GM19468 (cell line): ENCODE measurements around the gene LAPTM5.

ENCODE experiments used
- ATAC-seq: cut with Tn5 transposase; IDR thresholded peaks from one replicate; pipeline ENCODE4 v1.9.1; 2021; ENCODE audit warnings: mild to moderate bottlenecking, moderate library complexity, moderate number of reproducible peaks; ENCODE audit not compliant: unreplicated experiment; ENCODE audit errors: extremely low read depth

The LAPTM5 gene

DNA sequence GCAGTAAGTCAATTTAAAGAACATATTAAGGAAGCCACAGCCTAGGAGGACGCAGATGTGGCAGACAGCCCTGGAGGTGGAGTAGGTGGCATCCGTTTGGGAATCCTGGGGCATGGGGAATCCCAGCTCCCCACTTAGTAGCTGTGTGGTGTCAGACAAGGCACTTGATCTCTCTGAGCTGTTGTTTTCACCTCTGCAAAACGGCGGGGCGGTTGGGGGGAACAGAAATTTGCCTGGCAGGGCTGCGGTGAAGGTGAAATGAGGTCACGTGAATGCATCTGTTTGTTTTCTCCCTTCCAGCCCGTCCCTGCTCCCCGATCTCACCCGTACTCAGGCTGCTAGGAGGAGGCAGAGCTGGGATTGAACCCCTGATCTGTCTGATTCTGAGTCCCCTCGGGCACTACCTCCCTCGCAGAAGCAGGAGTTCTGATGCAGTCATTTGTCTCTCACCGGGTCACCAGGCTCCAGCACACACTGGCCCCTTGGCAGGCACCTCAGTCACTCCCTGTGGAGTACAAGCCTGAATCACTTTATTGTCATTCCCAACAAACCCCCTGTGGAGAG, 2.2 kb upstream of the LAPTM5 start:
- no peak for ATAC-seq

GRCh38 chr1:30758785-30759380, 1.3 kb upstream of the LAPTM5 start:
- ATAC-seq: no peak

- no peak for ATAC-seq
Measured at GRCh38 chr1:30758121-30758688, 631 bp upstream of the LAPTM5 start.

DNA sequence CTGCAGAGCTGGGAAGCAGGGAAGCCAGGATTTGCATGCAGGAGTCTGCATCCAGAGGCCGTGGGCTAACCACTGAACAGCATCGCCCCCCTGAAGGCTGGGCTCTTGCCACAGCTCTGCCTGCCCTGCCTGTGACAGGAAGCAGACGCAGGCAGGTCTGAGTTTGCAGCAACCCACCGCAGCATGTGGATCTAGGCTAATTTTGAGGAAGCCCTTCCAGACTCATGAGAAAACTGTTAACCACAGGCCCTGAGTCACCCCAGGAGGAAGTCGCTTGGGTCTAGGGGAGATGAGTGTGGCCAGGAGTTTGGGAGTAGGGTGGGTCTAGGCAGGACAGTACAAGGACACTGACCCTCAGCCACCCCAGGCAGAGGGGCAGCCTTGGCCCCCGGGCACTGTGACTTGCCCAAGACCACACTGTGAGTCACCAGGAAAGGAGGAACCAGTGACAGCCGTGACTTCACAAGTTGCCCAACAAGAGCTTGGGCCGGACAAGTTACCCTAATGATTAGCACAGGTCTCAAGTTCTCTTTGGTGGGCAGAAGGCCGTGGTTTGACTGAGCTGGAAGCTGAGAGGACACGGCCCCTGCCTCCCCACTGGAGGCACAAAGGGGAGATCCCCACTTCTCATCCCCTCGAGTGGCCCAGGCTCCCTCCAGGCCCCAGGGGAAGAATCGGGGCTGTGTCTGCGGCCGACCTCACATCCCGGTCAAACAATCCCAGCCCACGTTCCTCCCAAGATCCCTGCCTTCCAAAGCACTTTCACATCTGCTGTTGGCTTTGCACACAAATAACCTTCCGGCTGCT, 826 bp downstream of the LAPTM5 start:
- no peak for ATAC-seq

DNA sequence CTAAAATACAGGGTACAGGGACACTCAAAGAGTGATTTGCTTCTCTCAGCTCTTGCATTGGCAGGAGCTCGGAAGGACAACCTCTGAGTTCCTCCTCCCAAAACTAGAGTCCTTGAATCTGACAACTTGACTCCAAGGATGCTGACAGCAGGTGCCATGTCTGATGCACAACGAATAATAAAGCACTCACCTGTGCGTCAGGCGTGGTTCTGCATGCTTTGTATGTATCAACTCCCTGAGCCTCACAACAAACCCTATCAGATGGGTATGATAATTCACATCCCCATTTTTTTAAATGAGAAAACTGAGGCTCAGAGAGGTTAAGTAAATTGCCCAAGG, 1.4 kb downstream of the LAPTM5 start:
- no peak for ATAC-seq

DNA sequence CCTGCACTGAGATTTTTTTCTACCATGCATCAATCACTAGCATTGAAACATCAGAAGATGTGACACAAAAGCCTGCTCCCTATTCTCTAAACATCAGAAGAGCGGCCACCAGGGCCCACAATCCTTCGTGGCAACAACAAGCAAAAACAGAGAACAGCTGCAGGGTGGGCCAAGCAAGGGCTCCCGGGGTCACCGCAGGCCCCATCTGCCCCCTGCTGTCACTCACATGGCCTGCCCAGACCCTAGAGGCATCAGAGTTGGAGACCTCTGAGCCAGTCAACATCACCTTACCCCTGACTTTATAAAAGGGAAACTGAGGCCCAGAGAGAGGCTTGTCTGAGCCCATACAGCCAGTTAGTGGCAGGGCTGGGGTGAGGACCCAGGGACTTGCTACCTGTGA, 1.8 kb downstream of the LAPTM5 start:
- no peak for ATAC-seq

DNA sequence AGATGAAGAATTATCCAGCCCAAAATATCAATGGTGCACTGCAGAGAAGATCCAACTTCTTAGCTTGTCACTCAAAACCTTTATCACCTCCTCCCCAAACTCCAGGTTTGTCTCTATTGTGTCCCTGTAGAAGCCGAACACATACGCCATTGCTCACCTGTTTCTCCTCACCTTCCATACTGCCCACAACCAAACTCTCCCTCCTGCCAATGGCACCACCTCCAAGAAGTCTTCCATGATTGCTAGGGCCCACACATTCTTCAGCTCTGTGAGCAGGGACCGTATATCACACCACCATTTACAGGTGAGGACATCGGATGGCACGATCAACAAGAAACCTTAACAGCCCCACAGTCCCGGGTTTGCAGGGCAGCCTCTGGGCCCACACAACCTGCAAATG, 2.2 kb downstream of the LAPTM5 start:
- ATAC-seq: no peak

- ATAC-seq: peak; percentile 30
Measured at GRCh38 chr1:30754684-30755171, 2.8 kb downstream of the LAPTM5 start.

- ATAC-seq: no peak
Measured at GRCh38 chr1:30753660-30754123, 3.9 kb downstream of the LAPTM5 start.

DNA sequence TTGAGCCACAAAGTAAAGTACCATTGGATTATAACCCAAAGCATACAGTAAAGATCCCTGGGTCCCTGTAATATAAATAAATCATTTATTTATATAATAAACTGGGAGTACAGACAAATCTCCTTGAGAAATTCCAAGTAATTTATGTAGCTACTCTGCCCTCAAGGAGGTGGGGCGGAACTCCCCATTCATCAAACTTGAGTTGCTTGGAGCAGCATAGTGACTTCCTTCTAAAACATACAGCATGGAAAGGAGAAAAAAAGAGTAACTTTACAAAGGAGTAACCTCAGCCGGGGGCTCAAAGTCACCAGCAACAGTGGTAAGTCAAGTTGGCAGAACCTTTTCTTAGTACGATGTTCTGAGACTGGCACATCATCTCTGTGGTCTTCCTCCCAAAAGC, 4.5 kb downstream of the LAPTM5 start:
- ATAC-seq: no peak

DNA sequence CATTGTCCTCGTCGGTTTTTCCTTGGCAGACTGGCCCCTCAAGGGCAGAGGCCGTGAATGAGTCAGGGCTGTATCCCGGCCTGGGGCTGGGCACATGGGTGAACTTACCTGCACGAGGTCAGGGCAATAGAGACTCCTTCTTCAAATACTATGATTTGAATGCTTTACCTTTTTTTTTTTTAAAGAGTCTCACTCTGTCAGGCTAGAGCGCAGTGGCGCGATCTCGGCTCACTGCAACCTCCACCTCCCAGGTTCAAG, 5.0 kb downstream of the LAPTM5 start:
- no peak for ATAC-seq

DNA sequence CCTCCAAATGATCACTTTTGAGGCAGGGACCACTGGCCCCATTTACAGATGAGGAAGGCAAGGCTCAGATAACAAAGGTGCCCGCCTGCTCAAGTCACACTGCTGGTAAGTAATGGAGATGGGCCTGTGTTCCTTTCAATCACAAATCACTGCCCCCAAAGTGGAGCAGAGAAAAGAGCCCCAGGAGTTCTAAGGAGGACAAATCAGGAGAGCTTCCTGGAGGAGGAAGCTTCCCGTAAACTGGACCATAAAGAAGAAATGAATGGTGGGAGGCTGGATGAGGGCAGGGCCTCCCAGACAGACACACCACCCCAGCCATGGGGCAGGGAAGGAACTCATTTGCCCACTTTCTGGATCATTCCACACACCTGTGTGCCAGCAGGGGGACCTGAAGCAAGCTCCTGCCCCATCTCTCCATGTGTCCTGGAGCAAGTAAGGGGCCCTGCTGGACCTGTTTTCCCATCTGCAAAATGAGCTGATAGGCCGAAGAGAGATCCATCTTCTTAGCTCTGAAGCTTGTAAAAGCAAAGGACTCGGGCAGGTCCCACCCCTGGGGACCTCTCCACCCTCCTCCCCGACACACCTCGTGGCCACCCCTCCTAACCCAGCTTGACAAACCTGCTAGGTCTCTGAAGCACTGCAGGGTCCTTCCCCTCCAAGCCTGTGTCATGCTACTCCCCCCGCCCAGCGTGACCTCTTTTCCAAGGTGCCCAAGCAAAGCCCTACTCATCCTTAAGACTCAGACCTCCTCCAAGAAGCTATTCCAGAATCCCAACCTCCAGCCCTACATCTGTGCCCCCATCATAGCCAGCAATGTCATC, 5.5 kb downstream of the LAPTM5 start:
- ATAC-seq: no peak

GRCh38 chr1:30750731-30751291, 6.8 kb downstream of the LAPTM5 start:
- ATAC-seq: no peak

GRCh38 chr1:30749691-30750583, 7.6 kb downstream of the LAPTM5 start:
- no peak for ATAC-seq

DNA sequence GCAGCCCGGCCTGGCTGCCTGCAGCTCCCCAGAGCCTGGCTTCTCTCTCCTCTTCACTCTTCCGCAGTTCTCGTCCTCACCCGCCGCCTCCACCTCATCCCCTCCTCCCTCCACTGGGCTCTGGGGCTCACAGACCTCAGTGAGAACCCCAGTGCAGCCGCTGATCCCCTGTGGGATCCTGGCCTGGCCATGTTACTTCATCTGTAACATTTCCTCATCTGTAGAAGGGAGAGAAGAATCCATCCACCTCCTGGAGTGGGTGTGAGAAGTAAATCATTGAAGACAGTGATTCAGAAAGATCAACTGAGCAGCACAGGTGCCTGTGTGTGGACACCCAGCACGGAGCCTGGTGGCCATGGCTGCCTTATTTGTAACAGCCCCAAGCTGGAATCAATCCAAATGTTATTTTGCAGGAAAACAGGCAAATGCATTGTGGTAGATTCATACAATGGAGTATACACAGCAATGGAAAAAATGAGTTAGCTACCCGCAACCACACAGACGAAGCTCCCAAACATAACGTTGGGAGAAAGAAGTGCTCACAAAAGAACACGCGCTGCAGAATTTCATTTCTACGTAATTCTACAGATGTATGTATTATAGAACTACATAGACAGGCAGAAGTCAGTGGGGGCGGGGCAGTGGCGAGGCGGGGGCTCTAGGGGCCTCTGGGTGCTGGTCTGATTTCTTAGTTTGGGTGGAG, 8.7 kb downstream of the LAPTM5 start:
- no peak for ATAC-seq

GRCh38 chr1:30748098-30748698, 9.4 kb downstream of the LAPTM5 start:
- ATAC-seq: no peak

DNA sequence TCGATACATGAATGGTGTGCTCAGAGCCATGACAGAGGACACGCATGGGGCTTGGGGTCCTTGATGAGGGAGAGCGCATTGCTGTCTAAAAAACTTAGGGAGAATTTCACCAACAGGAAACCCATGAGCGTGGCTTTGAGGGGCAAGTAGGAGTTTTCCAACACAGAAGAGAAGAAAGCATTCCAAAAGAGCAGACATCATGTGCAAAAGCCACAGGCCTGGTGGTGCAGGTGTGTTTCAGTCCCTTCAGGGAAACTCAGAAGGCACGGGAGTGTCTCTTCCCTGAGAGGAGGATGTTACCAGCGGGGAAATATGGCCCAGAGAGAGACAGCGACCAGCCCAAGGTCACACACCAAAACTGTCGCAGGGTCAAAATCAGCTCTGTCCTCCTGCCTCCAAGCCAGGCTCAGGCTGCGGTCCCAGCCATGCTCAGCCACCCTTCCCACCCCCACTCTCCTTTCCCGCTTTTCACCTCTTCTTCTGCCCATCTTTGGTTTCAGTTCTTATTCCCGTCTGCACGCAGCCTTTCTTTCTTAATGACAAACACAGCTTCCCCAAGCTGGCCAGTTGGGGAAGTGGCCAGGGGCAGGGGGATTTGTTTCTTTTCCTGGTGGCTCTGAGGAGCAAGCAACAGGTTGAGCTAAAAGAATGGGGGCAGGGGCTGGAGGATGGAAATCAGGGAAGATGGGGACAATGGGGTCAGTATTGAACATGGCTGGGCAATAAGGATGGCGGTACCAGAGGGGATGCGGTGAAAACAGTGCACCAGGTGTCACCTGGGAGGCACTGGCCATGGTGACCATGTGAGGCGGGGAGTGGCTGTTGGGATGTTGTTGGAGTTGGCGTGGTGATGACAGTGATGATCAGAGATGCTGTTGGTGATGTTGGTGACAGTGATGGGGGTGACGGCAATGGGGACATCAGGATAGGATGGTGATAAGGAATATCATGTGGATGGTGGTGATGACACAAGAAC, 10.3 kb downstream of the LAPTM5 start:
- no peak for ATAC-seq
